C4-2B (cell line): ENCODE measurements around the gene KIF5B.
"Not testable (repeated sequence)": the region's sequence is repeated elsewhere in the genome, so short reads cannot be mapped to it uniquely, and the experiment has no call there.

Experiments used
- H3K27ac ChIP-seq: fragments of 450-650 bp; 2 replicates; pipeline ENCODE4 v1.5.1; 2017
- CTCF ChIP-seq: fragments of 450-650 bp; conservative IDR thresholded peaks from 2 replicates; pipeline ENCODE4 v1.5.1; 2017; ENCODE audit warnings: mild to moderate bottlenecking
- ZFX ChIP-seq: fragments of 450-650 bp; IDR thresholded peaks from 2 replicates; pipeline ENCODE4 v1.6.1; 2017

KIF5B gene

GRCh38 chr10:32056136-32057035 lies at the start of gene KIF5B:
Gene KIF5B, minus strand, starts transcription at chr10:32056425. Its CDS starts 452 bp downstream, at chr10:32055973.
- TF ChIP-seq ZFX (peak; percentile 83), CTCF (no peak)
- peak within 1 kb of the TSS; percentile 98 for H3K27ac ChIP-seq

GRCh38 chr10:32105782-32106382 lies 49.7 kb upstream of the KIF5B start:
- H3K27ac ChIP-seq = peak overlapping the region; percentile 73
- TF ChIP-seq ZFX = no peak

- TF ChIP-seq CTCF (no peak), ZFX (no peak)
- H3K27ac ChIP-seq = peak overlapping the region; percentile 73
These were observed 48.6 kb upstream of the KIF5B start for GRCh38 chr10:32104622-32105509.

- no peak for TF ChIP-seq CTCF
- no peak for TF ChIP-seq ZFX
- peak overlapping the region; percentile 62; the same call in 1 of the 2 replicates for H3K27ac ChIP-seq
These were observed 48.0 kb upstream of the KIF5B start for GRCh38 chr10:32104181-32104580.

DNA sequence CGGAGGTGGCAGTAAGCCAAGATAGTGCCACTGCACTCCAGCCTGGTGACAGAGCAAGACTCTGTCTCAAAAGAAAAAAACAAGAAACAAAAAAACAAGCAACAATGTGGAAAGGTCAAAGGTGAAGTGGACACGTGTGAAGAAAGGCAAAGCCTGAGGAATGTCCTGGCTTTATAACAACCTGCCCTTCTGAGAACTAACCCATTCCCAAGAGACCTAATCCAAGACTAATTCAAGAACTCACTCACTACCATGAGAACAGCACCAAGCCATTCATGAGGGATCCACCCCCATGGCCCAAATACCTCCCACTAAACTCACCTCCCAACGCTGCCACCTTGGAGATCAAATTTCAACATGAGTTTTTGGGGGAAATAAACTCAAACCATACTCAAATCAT lies 47.5 kb upstream of the KIF5B start:
- no peak for TF ChIP-seq ZFX
- no peak for TF ChIP-seq CTCF
- peak overlapping the region; percentile 45 for H3K27ac ChIP-seq

GRCh38 chr10:32098566-32099259 lies 42.5 kb upstream of the KIF5B start:
- not testable (repeated sequence) for H3K27ac ChIP-seq

GRCh38 chr10:32095116-32095733 lies 39.0 kb upstream of the KIF5B start:
- no peak; the same call in 1 of the 2 replicates for TF ChIP-seq CTCF
- no peak for TF ChIP-seq ZFX
- peak overlapping the region; percentile 65 for H3K27ac ChIP-seq
